Progenitor cell of endocrine pancreas (in vitro differentiated cells): ENCODE results near the gene GNGT1. TPM values are rescaled to one million over a fixed set of nuclear protein-coding genes. Genes with fewer than 3 reads are reported as not detected.

ENCODE experiments used
- DNase-seq: peaks from one replicate; pipeline ENCODE4 v3.0.0; 2021; ENCODE audit warnings: low spot score; ENCODE audit not compliant: unreplicated experiment
- H3K27ac Mint-ChIP-seq: 2 replicates; pipeline ENCODE4 v1.8.0; 2021; ENCODE audit warnings: mild to moderate bottlenecking, moderate library complexity, mixed read lengths
- H3K27me3 Mint-ChIP-seq: 2 replicates; pipeline ENCODE4 v1.8.0; 2021; ENCODE audit warnings: mixed read lengths
- H3K36me3 Mint-ChIP-seq: 2 replicates; pipeline ENCODE4 v1.8.0; 2022; ENCODE audit warnings: mixed read lengths; ENCODE audit not compliant: insufficient read depth
- H3K4me1 Mint-ChIP-seq: 2 replicates; pipeline ENCODE4 v1.8.0; 2021; ENCODE audit warnings: low read depth, mixed read lengths
- H3K4me3 Mint-ChIP-seq: 2 replicates; pipeline ENCODE4 v1.8.0; 2021; ENCODE audit warnings: low read depth, mild to moderate bottlenecking, moderate library complexity, mixed read lengths
- H3K9me3 Mint-ChIP-seq: 2 replicates; pipeline ENCODE4 v1.8.0; 2021; ENCODE audit warnings: low read depth, mixed read lengths
- total RNA-seq: library from RNA; stranded (reverse); gene quantifications from 2 replicates; pipeline ENCODE4 v1.2.1, GENCODE V29; 2021
- TF ChIP-seq, protein P1 (sequence below): fragments of 200-600 bp; sonication (generic); IDR thresholded peaks from one replicate; pipeline ENCODE4 v1.5.0; 2021; ENCODE audit warnings: antibody characterized with exemption, mild to moderate bottlenecking; ENCODE audit not compliant: unreplicated experiment

The GNGT1 gene
- total RNA-seq, 1 donor from 2014 or later = not detected

DNA sequence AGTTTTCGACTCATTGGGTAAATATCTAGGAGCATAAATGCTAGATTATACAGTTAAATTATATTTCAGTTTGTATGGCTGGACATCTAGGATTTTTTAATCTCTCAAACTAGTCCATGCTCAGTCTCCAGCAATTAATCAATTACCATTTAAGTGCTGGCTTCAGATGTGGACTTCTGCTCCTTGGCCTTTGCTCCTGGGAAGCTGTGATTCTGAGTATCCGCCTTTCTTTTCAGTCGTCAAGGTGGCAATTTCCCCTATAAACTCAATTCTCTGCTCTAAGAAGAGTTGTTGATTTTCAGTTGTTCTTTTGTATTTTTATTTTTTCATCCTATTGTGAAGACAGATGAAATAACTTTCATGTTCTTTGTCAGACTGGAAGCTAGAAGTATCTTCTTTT is 39.5 kb upstream of the GNGT1 start:
- no peak overlapping the region for H3K27ac Mint-ChIP-seq
- no peak overlapping the region for H3K4me3 Mint-ChIP-seq

DNA sequence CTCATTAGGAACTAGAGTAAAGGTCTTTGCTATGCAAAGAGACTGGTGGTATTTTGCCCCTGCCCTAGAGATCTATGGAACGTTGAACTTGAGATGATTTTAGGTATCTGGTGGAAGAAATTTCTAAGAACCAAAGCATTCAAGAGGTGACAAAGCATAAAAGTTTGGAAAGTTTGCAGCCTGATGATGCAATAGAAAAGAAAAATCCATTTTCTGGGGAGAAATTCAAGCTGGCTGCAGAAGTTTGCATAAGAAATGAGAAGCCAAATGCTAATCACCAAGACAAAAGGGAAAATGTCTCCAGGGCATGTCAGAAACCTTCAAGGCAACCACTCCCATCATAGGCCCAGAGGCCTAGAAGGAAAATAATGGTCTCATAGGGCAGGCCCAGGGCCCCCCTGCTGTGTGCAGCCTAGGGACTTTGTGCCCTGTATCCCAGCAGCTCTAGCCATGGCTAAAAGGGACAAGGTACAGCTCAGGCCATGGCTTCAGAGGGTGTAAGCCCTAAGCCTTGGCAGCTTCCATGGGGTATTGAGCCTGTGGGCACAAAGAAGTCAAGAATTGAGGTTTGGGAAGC is 32.3 kb upstream of the GNGT1 start:
- TF ChIP-seq, protein P1, sequence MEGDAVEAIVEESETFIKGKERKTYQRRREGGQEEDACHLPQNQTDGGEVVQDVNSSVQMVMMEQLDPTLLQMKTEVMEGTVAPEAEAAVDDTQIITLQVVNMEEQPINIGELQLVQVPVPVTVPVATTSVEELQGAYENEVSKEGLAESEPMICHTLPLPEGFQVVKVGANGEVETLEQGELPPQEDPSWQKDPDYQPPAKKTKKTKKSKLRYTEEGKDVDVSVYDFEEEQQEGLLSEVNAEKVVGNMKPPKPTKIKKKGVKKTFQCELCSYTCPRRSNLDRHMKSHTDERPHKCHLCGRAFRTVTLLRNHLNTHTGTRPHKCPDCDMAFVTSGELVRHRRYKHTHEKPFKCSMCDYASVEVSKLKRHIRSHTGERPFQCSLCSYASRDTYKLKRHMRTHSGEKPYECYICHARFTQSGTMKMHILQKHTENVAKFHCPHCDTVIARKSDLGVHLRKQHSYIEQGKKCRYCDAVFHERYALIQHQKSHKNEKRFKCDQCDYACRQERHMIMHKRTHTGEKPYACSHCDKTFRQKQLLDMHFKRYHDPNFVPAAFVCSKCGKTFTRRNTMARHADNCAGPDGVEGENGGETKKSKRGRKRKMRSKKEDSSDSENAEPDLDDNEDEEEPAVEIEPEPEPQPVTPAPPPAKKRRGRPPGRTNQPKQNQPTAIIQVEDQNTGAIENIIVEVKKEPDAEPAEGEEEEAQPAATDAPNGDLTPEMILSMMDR = no peak
- H3K27ac Mint-ChIP-seq = no peak overlapping the region
- H3K4me3 Mint-ChIP-seq = no peak overlapping the region
- H3K9me3 Mint-ChIP-seq = no peaks in the 10 kb centered on the region
- no peaks in the 10 kb centered on the region for H3K27me3 Mint-ChIP-seq
- no peak for DNase-seq
- no peaks in the 10 kb centered on the region for H3K4me1 Mint-ChIP-seq
- no peaks in the 10 kb centered on the region for H3K36me3 Mint-ChIP-seq

More for the DNA sequence above, 39.5 kb upstream of the GNGT1 start:
- no peak for DNase-seq
- Mint-ChIP-seq H3K9me3 (no peaks in the 10 kb centered on the region), H3K4me1 (no peaks in the 10 kb centered on the region), H3K36me3 (no peaks in the 10 kb centered on the region), H3K27me3 (no peaks in the 10 kb centered on the region)
- TF ChIP-seq, protein P1 = no peak

DNA sequence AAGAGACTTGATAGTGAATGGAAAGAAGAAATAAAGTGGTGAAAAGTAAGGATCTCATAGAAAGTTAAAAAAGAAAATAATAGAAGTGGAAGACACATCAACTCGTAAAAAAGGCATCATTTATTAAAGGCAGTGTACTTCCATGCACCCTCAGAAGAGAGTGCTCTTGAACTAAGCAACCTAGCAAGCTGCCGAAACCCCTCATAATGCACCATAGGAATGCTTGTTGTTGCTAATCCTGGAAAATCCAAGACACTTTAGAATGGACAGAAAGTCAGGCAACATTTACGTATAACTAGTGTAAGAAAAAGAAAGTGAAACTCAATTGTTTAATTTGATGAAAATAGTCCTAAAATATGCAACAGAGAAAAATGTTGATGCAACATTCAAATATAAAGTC is 28.6 kb upstream of the GNGT1 start:
- Mint-ChIP-seq H3K36me3 (no peaks in the 10 kb centered on the region), H3K27me3 (no peaks in the 10 kb centered on the region)
- DNase-seq = no peak

DNA sequence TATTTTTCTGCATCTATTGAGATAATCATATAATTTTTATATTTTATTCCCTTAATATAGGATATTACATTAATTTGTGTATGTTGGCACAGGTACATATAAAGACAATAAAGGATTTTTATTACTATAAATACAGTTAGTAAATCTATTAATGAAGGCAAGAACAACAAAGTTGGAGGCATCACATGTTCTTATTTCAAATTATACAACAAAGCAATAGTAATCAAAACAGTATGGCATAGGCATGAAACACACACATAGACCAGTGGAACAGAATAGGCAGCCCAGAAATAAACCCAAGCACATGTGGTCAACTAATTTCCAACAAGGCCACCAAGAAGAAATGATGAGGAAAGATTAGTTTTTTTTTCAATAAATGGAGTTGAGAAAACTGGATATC is 27.0 kb upstream of the GNGT1 start:
- Mint-ChIP-seq H3K27me3 (no peaks in the 10 kb centered on the region), H3K4me1 (no peaks in the 10 kb centered on the region), H3K4me3 (no peak overlapping the region), H3K36me3 (no peaks in the 10 kb centered on the region), H3K27ac (no peak overlapping the region), H3K9me3 (peaks cover 6% of the 10 kb centered on the region)
- DNase-seq = no peak
- TF ChIP-seq, protein P1 = no peak

More for the DNA sequence above, 28.6 kb upstream of the GNGT1 start:
- Mint-ChIP-seq H3K4me1 (no peaks in the 10 kb centered on the region), H3K27ac (no peak overlapping the region), H3K4me3 (no peak overlapping the region), H3K9me3 (peaks cover 6% of the 10 kb centered on the region)
- TF ChIP-seq, protein P1 = no peak

DNA sequence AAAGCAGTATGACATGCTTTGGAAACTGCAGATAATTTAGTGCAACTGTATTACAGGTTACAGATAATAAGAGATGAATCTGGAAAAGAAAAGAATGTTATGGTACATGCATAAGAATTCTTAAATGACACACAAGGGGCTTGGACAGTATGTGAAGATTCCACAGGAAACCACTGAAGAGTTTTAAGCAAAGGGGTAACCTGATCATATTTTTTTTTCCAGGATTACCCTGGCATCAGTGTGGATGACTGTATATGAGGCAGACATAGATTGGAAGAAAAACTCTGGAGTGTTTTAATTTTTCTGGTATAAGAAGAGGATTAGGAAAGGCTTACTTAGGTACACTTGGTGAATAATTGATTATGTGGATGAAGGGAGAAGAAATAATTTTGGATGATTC is 23.9 kb upstream of the GNGT1 start:
- Mint-ChIP-seq H3K27ac (no peak overlapping the region), H3K4me1 (no peaks in the 10 kb centered on the region), H3K36me3 (no peaks in the 10 kb centered on the region), H3K9me3 (peaks cover 6% of the 10 kb centered on the region), H3K4me3 (no peak overlapping the region), H3K27me3 (no peaks in the 10 kb centered on the region)
- no peak for DNase-seq
- TF ChIP-seq, protein P1 = no peak
